ENCODE measurements around the gene PIGO. TPM values are rescaled to one million over a fixed set of nuclear protein-coding genes. Genes with fewer than 3 reads are reported as not detected.

PIGO gene
- total RNA-seq, 1 experiment from 2014 or later, result 23.4 TPM

- peaks cover 21 to 28% of the 10 kb centered on the region in 2 experiments for H3K4me1 Mint-ChIP-seq
These were observed 12.1 kb upstream of the PIGO start for GRCh38 chr9:35108461-35108860.

More at GRCh38 chr9:35108461-35108860, 12.1 kb upstream of the PIGO start:
- H2BK120ac ChIP-seq (ENCODE audit: low read depth, low read length, poor library complexity, severe bottlenecking), result no peak overlapping the region
- H2BK5ac ChIP-seq (ENCODE audit: insufficient read length, low read length), result no peak overlapping the region
- H4K5ac ChIP-seq (ENCODE audit: insufficient read length, low read depth, low read length), result no peak overlapping the region
- H3K23me2 ChIP-seq (ENCODE audit: insufficient read length, low read depth, low read length, poor library complexity, severe bottlenecking), result peaks cover 7% of the 10 kb centered on the region
- no peak overlapping the region for H3K14ac ChIP-seq (ENCODE audit: insufficient read depth, low read length)
- H3K4me1 ChIP-seq (ENCODE audit: insufficient read depth, low read length), result no peaks in the 10 kb centered on the region
- no peak overlapping the region for H3K27ac ChIP-seq (ENCODE audit: insufficient read length, low read depth, low read length)
- no peak overlapping the region for H4K8ac ChIP-seq (replicated peaks; ENCODE audit: insufficient read length, low read depth, low read length)
- no peak overlapping the region for H3K18ac ChIP-seq (ENCODE audit: insufficient read length, low read depth, low read length)
- H2BK15ac ChIP-seq (ENCODE audit: low read depth, low read length), result no peak overlapping the region
- H2BK12ac ChIP-seq (ENCODE audit: insufficient read length, low read depth, low read length), result no peak overlapping the region
- no peak overlapping the region for H3K23ac ChIP-seq (ENCODE audit: insufficient read length, low read depth, low read length)
- Mint-ChIP-seq H3K36me3 (ENCODE audit: insufficient read depth in 1 of 3, low read depth in 3 of 3) (peaks cover 2 to 18% (median 12%) of the 10 kb centered on the region in 3 experiments; a peak in 5 of 7 replicates), H3K4me3 (no peak overlapping the region; a peak in 1 of 5 replicates), H3K27ac (no peak overlapping the region), H3K9me3 (no peaks in the 10 kb centered on the region), H3K27me3 (ENCODE audit: low read depth) (no peaks in the 10 kb centered on the region)
- no peak overlapping the region for H2AFZ ChIP-seq (ENCODE audit: low read length)
- no peak overlapping the region for H2BK20ac ChIP-seq (ENCODE audit: low read depth, low read length, poor library complexity, severe bottlenecking)
- H3K56ac ChIP-seq (ENCODE audit: insufficient read length, low read depth, low read length), result no peak overlapping the region
- no peak for DNase-seq
- H3K9me3 ChIP-seq (ENCODE audit: control insufficient read depth, low read depth, low read length), result no peaks in the 10 kb centered on the region
- H2AK5ac ChIP-seq (ENCODE audit: insufficient read length, low read length), result no peak overlapping the region
- H4K91ac ChIP-seq (ENCODE audit: insufficient read length, low read depth, low read length), result no peak overlapping the region
- no CpG with 5 or more reads among the region's 6 CpGs for WGBS (ENCODE audit: extremely low coverage, insufficient read length, low lambda C conversion rate)
- H3K79me2 ChIP-seq (ENCODE audit: insufficient read depth, low read length), result no peaks in the 10 kb centered on the region
- no peaks in the 10 kb centered on the region for H3K79me1 ChIP-seq (ENCODE audit: insufficient read depth, low read depth, low read length, poor library complexity, severe bottlenecking)
- no peak overlapping the region for H3K4ac ChIP-seq (ENCODE audit: low read depth, low read length)
- no peak for TF ChIP-seq CTCF (conservative IDR thresholded peaks at IDR 0.05)
- no peaks in the 10 kb centered on the region for H4K20me1 ChIP-seq (ENCODE audit: control insufficient read depth, insufficient read depth, insufficient read length)
- H3K27me3 ChIP-seq (ENCODE audit: insufficient read depth, low read length), result no peaks in the 10 kb centered on the region
- no peak overlapping the region for H3K4me2 ChIP-seq (ENCODE audit: insufficient read depth, insufficient read length, low read length)
- no peak overlapping the region for H3K9ac ChIP-seq (ENCODE audit: extremely low read depth, insufficient read length, low read length)
- no peak overlapping the region for H3T11ph ChIP-seq (ENCODE audit: low read length)

All from H9 (cell line).